Central memory CD8-positive, alpha-beta T cell (primary cell): ENCODE measurements around the gene MRPS23.

ENCODE experiments used
- ATAC-seq: fragments of 150-1000 bp; cut with Tn5 transposase; replicated peaks from 2 replicates; pipeline ENCODE4 v1.10.0; 2022; ENCODE audit warnings: mild to moderate bottlenecking, moderate FRiP score, moderate number of reproducible peaks; ENCODE audit not compliant: poor library complexity, severe bottlenecking; ENCODE audit errors: extremely low read depth
- DNase-seq, 2 donors: peaks; one replicate each; pipeline ENCODE4 v3.0.0; 2021; ENCODE audit warnings: low spot score in 2 of 2
- H3K27ac Mint-ChIP-seq: one replicate; pipeline ENCODE4 v1.8.0; 2022; ENCODE audit warnings: low read depth, mild to moderate bottlenecking, moderate library complexity, mixed read lengths
- H3K27me3 Mint-ChIP-seq: one replicate; pipeline ENCODE4 v1.8.0; 2022; ENCODE audit warnings: mixed read lengths
- H3K36me3 Mint-ChIP-seq: one replicate; pipeline ENCODE4 v1.8.0; 2022; ENCODE audit warnings: mild to moderate bottlenecking, moderate library complexity, mixed read lengths; ENCODE audit not compliant: insufficient read depth
- H3K4me1 Mint-ChIP-seq: one replicate; pipeline ENCODE4 v1.8.0; 2022; ENCODE audit warnings: mixed read lengths
- H3K4me3 Mint-ChIP-seq: one replicate; pipeline ENCODE4 v1.8.0; 2022; ENCODE audit warnings: mild to moderate bottlenecking, moderate library complexity, mixed read lengths
- H3K9me3 Mint-ChIP-seq: one replicate; pipeline ENCODE4 v1.8.0; 2022; ENCODE audit warnings: mixed read lengths

MRPS23 gene

DNA sequence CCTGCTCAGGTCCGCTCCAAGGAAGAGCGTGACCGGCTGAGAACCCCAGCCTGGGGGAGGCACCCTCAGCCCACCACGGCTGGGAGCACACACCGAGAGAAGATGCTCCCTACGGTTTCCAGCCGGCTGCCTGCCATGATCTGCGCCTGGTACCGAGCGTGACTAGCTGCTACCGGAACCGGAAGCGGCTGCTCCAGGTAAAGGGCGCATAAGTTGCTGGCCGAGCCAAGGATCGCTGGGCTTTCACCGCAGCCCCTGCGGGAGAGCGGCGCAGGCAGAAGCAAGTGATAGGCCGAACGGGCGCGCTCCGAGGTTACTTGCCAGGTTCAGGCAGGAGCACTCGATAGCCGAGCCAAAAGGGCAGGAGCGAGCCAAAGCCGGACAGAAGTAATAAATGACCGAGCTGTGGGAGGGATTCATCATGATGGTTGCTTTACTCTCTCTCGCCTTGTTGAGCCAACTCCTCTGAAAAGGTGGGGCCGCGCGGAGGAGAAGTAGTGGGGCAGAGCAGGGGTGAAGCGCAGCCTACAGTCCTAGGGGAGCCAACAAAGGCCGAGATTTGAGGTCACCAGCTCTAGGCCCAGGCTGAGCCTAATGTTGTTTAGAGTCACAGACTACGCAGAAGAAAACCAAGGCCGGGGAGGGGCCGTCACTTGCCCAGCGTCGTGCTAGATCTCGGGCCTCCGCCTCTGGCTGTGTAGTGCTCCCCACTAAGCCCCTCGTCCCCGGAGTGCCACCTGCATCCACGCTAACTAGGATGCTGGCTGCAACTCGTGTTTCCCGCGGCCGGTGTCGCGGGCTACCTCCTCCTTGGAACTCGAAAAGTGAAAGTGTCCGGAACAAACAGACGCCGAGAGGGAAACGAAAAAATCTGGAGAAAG is at the start of gene MRPS23:
MRPS23 (minus strand) TSS at position 171 of the 881 bp plus-strand sequence; CDS start at position 137, 34 bp downstream.
- Mint-ChIP-seq H3K27ac (peak within 1 kb of the TSS; percentile 97), H3K36me3 (peaks cover 35% of the 10 kb centered on the region), H3K4me3 (peak within 1 kb of the TSS; percentile 95), H3K27me3 (no peaks in the 10 kb centered on the region), H3K4me1 (peaks cover 31% of the 10 kb centered on the region), H3K9me3 (no peaks in the 10 kb centered on the region)
- ATAC-seq (peak; percentile 91), DNase-seq (peak; percentile 82 to 94)

DNA sequence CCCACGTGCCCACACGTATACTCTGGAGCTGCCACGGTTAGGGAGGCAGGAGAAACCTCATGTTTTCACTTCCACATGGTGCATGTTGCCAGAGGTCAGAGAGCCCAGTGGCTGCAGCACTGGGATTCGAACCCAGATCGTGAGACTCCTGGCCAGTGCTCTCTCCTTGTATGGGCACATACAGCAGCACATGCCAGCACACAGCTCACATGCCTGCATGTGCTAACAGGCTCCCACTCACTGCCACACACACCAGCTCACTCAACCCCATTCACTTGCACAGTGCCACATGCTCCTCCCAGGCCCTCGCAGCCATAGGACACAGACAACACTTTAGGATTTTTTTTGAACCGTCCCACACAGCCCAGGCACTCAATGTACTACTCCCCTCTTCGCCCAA is 49.5 kb upstream of the MRPS23 start:
- Mint-ChIP-seq H3K4me1 (no peaks in the 10 kb centered on the region), H3K27me3 (no peaks in the 10 kb centered on the region), H3K36me3 (no peaks in the 10 kb centered on the region), H3K27ac (no peak overlapping the region), H3K4me3 (no peak overlapping the region), H3K9me3 (no peaks in the 10 kb centered on the region)
- no peak for ATAC-seq
- DNase-seq = no peak

DNA sequence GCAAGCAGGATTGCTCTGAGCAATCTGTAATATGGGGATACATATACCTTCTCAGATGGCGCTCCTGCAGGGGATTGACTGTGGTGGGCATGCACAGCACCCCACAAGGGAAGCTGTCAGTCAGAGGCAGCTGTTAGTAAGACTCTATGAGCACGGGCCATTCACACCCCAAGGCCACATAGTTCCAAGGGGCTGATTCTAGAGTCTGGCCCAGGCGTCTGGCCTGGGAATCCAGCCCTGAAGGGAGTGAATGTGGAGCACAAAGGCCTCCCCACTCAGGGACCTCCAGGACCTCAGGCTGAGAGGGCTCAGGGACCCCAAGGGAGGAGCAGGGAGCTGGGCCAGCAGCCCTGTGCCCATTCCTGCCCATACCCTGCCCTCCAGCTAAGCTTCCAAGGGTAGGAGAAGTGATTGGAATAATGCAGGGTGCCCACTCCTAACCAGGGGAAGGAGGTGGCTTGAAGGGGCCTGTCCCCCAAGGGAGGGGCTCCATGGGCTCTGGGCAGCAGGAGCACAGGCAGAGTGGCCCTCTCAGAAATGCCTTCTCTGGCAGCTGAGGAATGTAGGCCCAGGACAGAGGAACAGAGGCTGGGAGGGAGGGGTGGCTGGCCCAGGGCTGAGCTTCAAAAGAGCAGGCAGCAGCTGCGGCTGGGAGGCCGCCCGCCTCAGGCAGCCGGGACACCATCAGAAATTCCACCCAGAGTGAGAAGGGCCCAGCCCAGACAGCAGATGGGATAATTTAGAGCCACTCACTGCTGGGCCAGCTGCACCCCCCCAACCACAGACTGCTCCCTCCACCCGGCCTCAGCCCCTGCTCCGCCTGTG is 48.9 kb upstream of the MRPS23 start:
- no peak overlapping the region for H3K4me3 Mint-ChIP-seq
- no peaks in the 10 kb centered on the region for H3K9me3 Mint-ChIP-seq
- H3K4me1 Mint-ChIP-seq = no peaks in the 10 kb centered on the region
- no peak for ATAC-seq
- no peak for DNase-seq
- H3K36me3 Mint-ChIP-seq = no peaks in the 10 kb centered on the region
- H3K27me3 Mint-ChIP-seq = no peaks in the 10 kb centered on the region
- no peak overlapping the region for H3K27ac Mint-ChIP-seq

DNA sequence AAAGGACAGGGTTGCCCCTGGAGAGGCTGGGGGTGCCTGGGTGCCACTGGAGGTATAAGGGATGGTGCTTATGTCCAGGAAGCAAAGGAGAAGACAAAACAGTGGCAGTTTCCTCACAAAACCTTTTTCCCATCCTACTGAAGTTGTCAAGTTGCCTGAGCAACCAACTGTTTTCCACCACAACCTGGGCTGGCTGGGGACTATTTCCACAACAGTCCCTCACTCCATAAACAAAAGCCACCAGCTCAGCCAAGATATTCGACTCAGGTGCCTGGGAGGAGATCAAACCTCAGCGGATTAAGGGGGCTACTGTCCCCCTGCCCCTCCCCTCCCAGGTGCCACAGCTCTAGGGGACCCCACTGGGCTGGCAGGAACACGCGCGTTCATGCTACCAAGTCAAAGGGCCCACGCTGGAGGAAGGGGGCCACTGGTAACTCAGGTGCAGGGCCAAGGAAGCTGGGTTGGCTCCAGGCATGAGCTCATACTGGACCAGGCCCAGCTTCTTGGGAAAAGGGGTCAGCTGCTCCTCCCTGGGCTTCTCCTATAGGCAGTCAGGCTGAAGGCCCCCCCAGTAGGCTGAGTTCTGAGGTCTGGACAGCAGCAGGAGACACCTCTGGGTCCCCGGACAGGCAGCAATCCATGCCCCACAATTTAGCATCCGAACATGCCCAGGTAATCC is 45.7 kb upstream of the MRPS23 start:
- Mint-ChIP-seq H3K4me1 (peaks cover 12% of the 10 kb centered on the region), H3K36me3 (peaks cover 2% of the 10 kb centered on the region), H3K27ac (no peak overlapping the region), H3K4me3 (no peak overlapping the region), H3K27me3 (peaks cover 16% of the 10 kb centered on the region), H3K9me3 (no peaks in the 10 kb centered on the region)
- no peak for ATAC-seq
- DNase-seq = no peak

DNA sequence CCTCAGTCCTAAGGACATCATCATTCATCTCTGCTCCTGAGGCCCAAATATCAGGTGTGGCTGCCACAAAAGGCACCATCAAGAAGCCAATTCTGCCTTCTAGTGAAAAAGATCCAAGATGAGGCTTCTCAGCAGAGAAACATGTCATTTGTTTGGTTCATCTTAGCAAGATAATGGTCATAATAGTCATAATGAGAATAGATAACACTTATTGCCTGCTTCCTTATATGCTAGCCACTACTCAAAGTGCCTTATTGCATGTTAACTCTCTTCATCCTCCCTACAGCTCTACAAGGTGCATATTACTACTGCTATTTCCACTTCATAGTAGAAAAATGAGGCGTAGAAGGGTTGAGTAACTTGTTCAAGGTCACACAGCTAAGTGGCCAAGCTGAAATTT is 45.0 kb upstream of the MRPS23 start:
- DNase-seq = no peak
- Mint-ChIP-seq H3K27ac (no peak overlapping the region), H3K4me1 (peaks cover 12% of the 10 kb centered on the region), H3K4me3 (no peak overlapping the region), H3K9me3 (no peaks in the 10 kb centered on the region), H3K36me3 (peaks cover 2% of the 10 kb centered on the region), H3K27me3 (peaks cover 16% of the 10 kb centered on the region)
- no peak for ATAC-seq

DNA sequence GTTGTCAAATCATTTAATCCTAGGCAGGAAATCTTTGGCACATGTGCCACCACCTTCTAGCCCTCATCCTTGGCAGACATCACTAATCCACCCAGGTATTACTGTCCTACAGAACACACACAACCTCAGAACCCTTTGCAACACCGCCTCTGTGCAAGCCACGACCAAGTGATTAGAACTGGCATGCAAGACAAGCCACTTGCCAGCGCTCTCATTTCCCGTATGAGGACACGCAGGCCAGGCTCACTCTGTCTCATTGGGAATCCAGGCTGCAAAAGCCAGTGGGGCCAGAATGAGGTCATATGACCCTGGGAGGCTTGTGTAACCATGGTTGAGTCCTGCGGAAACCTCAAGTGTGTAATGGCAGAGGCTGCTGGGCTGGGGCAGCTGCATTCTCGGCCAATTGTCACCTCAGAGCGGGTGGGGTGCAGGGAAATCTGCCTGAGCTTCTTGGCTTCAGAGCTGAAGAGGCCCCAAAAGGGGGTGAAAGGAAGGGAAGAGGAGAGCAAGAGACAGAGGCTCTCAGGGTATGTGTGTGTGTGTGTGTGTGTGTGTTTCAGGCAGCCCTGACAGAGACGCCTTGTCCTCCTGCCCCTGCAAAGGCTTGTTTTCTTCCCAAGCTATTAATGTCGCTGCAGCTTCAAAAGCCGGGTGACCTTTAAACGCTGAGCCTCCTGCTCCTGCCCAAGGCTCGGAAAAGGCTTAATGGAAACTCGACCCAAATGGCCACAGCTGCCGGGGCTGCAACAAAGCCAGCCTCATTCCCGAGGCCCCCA is 43.2 kb upstream of the MRPS23 start:
- no peak overlapping the region for H3K4me3 Mint-ChIP-seq
- peaks cover 12% of the 10 kb centered on the region for H3K4me1 Mint-ChIP-seq
- DNase-seq = no peak
- no peaks in the 10 kb centered on the region for H3K9me3 Mint-ChIP-seq
- peaks cover 23% of the 10 kb centered on the region for H3K27me3 Mint-ChIP-seq
- peak overlapping the region; percentile 38 for H3K27ac Mint-ChIP-seq
- H3K36me3 Mint-ChIP-seq = peaks cover 2% of the 10 kb centered on the region
- peak; percentile 40 for ATAC-seq

DNA sequence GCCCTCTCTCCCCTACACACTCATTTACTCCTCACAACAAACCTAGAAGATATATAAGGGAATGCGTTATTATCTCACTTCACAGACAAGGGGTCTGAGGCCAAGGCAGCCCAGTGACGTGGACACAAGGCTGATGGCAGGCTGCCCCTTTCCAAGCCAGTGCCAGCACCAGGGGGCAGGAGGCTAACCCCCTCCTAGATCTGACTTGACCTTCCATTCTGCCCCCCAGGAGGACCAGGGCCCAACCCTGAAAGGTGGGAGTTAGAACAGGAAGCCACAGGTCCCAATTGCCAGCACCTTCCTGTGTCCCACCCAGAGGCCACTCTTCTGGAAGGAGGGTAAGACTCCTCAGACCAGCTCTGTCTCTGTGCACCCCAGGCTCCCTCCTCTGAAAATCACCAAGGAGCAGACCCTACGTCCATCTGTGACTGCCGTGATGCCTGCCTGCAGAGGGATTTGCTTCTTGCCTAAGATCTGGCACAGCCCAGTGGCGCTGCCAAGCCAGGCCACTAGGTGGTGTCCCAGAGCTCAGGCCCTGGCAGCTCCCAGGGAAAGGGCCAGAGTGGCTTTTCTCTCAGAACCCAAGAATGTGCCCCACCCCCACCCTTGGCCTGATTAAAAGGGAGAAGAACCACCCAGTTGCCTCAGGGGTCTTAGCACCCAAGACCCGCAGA is 42.4 kb upstream of the MRPS23 start:
- no peak overlapping the region for H3K4me3 Mint-ChIP-seq
- H3K9me3 Mint-ChIP-seq = no peaks in the 10 kb centered on the region
- peak; percentile 77 for ATAC-seq
- H3K4me1 Mint-ChIP-seq = peaks cover 12% of the 10 kb centered on the region
- DNase-seq = peak; percentile 66 to 75
- H3K27ac Mint-ChIP-seq = peak overlapping the region; percentile 38
- peaks cover 2% of the 10 kb centered on the region for H3K36me3 Mint-ChIP-seq
- H3K27me3 Mint-ChIP-seq = peaks cover 24% of the 10 kb centered on the region

DNA sequence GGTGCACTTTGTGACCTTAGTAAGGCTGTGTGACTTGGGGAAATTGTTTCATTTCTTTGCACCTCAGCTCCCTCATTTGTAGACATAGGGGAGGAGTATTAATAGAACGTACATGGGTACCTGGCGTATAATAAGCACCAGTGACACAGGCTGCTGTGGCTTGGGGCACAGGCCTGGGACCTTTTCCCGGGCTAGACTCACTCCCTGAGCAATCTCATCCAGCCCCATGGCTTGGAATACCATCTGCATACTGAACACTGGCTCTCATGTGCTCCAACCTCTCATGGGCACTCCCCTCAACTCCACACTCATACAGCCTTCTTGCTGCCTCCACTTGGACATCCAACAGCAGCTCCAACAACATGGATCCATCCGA is 41.0 kb upstream of the MRPS23 start:
- Mint-ChIP-seq H3K27ac (no peak overlapping the region), H3K4me3 (no peak overlapping the region), H3K9me3 (no peaks in the 10 kb centered on the region), H3K27me3 (peaks cover 24% of the 10 kb centered on the region), H3K4me1 (peaks cover 12% of the 10 kb centered on the region), H3K36me3 (peaks cover 2% of the 10 kb centered on the region)
- ATAC-seq (no peak), DNase-seq (no peak)

DNA sequence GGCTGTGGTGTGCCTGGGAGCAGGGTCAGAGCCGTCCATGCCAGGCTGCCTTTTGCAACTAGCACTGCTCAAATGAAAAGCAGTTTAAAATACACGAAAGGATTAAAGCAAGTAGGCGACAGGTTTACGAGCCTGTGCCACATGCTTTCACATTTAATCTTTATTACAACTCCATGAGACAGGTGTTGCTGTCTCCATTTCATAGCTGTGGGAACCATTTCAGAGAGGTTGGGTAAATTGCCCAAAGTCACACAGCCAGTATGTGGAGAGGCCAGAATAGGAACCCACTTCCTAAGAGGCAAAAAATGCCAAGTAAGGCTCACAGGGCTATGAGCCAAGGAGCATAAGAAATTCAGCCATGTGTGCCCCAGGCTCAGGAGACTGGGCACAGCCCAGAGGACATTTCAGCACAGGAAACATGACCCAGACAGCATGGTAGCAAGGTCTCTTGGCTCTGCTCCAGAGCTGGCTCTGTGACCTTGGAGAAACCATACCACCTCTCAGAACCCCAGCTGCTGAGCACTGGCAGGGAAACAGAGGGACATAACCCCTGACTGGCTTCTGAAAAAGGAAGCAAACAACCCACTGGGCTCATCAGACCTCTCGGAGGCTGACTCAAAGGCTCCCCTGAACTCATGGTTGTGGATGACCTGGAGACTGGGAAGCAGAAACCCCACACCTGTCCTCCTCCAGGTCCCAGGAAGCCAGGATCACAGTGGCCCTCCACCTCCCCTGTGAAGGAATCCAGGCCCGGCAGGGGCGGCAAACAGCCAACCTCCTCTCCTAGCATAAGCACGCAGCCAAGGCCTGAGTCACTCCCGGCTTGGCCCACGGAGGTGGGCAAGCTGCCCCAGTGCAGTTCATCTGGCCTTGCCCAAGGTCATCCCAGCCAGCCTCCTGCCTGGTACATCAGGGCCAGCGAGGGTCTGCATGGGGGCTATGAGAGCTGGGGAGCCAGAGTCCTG is 40.3 kb upstream of the MRPS23 start:
- Mint-ChIP-seq H3K27ac (no peak overlapping the region), H3K27me3 (peaks cover 24% of the 10 kb centered on the region), H3K36me3 (peaks cover 2% of the 10 kb centered on the region), H3K4me3 (no peak overlapping the region), H3K9me3 (no peaks in the 10 kb centered on the region), H3K4me1 (peaks cover 12% of the 10 kb centered on the region)
- ATAC-seq (no peak), DNase-seq (no peak)

DNA sequence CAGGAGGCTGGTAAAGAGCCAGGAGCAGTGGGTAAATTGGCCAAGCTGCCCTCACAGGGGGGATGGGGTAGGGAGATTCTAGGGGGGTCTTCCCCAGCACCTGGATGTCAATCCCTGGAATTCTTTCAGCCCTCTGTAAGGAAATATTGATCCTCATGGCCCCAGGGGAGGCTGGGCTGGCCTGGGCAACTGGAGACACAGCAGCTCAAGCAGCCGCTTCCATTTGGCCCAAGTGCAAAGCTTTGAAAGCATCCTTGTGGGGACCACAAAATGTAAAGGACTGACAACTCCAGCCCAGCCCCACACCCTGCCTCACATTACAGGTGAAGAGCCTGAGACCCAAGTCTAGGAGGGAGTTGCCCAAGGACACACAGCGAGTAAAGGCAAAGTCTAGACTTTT is 39.4 kb upstream of the MRPS23 start:
- Mint-ChIP-seq H3K27me3 (peaks cover 24% of the 10 kb centered on the region), H3K9me3 (no peaks in the 10 kb centered on the region), H3K4me3 (no peak overlapping the region), H3K4me1 (peaks cover 12% of the 10 kb centered on the region), H3K36me3 (peaks cover 2% of the 10 kb centered on the region), H3K27ac (no peak overlapping the region)
- DNase-seq (no peak), ATAC-seq (no peak)
